RWPE2 (cell line): ENCODE measurements around the gene TEDC1.

Experiments
- ATAC-seq: fragments of 200-7000 bp; cut with Tn5 transposase; 3 replicates; pipeline ENCODE4 v1.9.1; 2021; ENCODE audit warnings: low read depth
- DNase-seq: peaks from one replicate; pipeline ENCODE4 v3.0.0-alpha.2; 2020; ENCODE audit warnings: low spot score
- H3K27ac ChIP-seq: fragments of 450-650 bp; 2 replicates; pipeline ENCODE4 v1.5.1; 2017; ENCODE audit warnings: mild to moderate bottlenecking; ENCODE audit not compliant: poor library complexity, severe bottlenecking
- H3K27me3 ChIP-seq: fragments of 250-450 bp; sonication (Bioruptor Pico); 2 replicates; pipeline ENCODE4 v1.5.1; 2021; ENCODE audit warnings: mild to moderate bottlenecking, moderate library complexity; ENCODE audit not compliant: insufficient read depth, poor library complexity, severe bottlenecking
- H3K36me3 ChIP-seq: fragments of 250-450 bp; sonication (Bioruptor Pico); 2 replicates; pipeline ENCODE4 v1.5.1; 2020; ENCODE audit warnings: low read depth, mild to moderate bottlenecking, moderate library complexity
- H3K4me1 ChIP-seq: fragments of 250-450 bp; sonication (Bioruptor Pico); 2 replicates; pipeline ENCODE4 v1.5.1; 2021; ENCODE audit warnings: mild to moderate bottlenecking, moderate library complexity; ENCODE audit not compliant: insufficient read depth, poor library complexity, severe bottlenecking
- H3K4me3 ChIP-seq: fragments of 250-450 bp; sonication (Bioruptor Pico); 2 replicates; pipeline ENCODE4 v1.5.1; 2021; ENCODE audit warnings: mild to moderate bottlenecking, moderate library complexity; ENCODE audit not compliant: severe bottlenecking
- H3K9me3 ChIP-seq: fragments of 250-450 bp; sonication (Bioruptor Pico); 2 replicates; pipeline ENCODE4 v1.5.1; 2021; ENCODE audit warnings: mild to moderate bottlenecking, moderate library complexity; ENCODE audit not compliant: severe bottlenecking
- TF ChIP-seq, protein P1 (sequence below): fragments of 450-650 bp; IDR thresholded peaks from one replicate; pipeline ENCODE4 v1.5.1; 2017; ENCODE audit warnings: mild to moderate bottlenecking, moderate library complexity; ENCODE audit not compliant: poor library complexity, severe bottlenecking

Gene TEDC1

GRCh38 chr14:105445901-105446845 lies 44.9 kb upstream of the TEDC1 start:
- TF ChIP-seq, protein P1, sequence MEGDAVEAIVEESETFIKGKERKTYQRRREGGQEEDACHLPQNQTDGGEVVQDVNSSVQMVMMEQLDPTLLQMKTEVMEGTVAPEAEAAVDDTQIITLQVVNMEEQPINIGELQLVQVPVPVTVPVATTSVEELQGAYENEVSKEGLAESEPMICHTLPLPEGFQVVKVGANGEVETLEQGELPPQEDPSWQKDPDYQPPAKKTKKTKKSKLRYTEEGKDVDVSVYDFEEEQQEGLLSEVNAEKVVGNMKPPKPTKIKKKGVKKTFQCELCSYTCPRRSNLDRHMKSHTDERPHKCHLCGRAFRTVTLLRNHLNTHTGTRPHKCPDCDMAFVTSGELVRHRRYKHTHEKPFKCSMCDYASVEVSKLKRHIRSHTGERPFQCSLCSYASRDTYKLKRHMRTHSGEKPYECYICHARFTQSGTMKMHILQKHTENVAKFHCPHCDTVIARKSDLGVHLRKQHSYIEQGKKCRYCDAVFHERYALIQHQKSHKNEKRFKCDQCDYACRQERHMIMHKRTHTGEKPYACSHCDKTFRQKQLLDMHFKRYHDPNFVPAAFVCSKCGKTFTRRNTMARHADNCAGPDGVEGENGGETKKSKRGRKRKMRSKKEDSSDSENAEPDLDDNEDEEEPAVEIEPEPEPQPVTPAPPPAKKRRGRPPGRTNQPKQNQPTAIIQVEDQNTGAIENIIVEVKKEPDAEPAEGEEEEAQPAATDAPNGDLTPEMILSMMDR: no peak
- DNase-seq: no peak
- no peaks in the 10 kb centered on the region for H3K9me3 ChIP-seq
- no peaks in the 10 kb centered on the region for H3K27me3 ChIP-seq
- no peak overlapping the region for H3K27ac ChIP-seq
- ATAC-seq: no peak
- no peaks in the 10 kb centered on the region for H3K4me1 ChIP-seq
- H3K36me3 ChIP-seq: peaks cover 52% of the 10 kb centered on the region
- no peak overlapping the region for H3K4me3 ChIP-seq

GRCh38 chr14:105446971-105447370 lies 44.1 kb upstream of the TEDC1 start:
- Histone ChIP-seq H3K9me3 (no peaks in the 10 kb centered on the region), H3K4me3 (no peak overlapping the region), H3K27ac (no peak overlapping the region), H3K4me1 (no peaks in the 10 kb centered on the region), H3K27me3 (no peaks in the 10 kb centered on the region), H3K36me3 (peaks cover 51% of the 10 kb centered on the region)
- ATAC-seq (no peak), DNase-seq (no peak)
- TF ChIP-seq, protein P1: no peak

GRCh38 chr14:105447651-105448640 lies 43.1 kb upstream of the TEDC1 start:
- ATAC-seq: peak; percentile 9
- peaks cover 59% of the 10 kb centered on the region for H3K36me3 ChIP-seq

DNA sequence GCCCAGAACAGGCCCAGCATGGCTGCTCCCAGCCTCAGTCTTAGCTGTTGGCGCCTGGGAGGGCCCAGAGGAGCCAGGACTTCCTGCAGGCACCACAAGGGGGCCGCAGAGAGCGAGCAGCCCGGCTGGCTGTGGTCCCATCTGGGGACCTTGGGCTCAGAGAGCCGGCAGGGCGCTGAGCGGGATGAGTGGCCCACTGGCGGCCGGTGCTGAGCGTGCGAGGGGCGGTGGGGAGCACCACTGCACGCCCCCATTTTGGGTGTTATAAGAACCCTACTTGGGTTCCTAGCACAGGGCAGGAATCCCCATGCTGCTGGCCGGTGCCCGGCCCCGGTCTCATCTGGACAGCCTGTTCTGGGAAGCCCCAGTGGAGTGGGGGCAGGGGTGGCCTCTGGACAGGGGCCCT lies 42.3 kb upstream of the TEDC1 start:
- TF ChIP-seq, protein P1: peak; percentile 81
- H3K27me3 ChIP-seq: no peaks in the 10 kb centered on the region
- no peak overlapping the region for H3K4me3 ChIP-seq
- no peaks in the 10 kb centered on the region for H3K9me3 ChIP-seq
- DNase-seq (no peak), ATAC-seq (peak; percentile 62)
- H3K4me1 ChIP-seq: no peaks in the 10 kb centered on the region
- peaks cover 55% of the 10 kb centered on the region for H3K36me3 ChIP-seq
- no peak overlapping the region for H3K27ac ChIP-seq

More at GRCh38 chr14:105447651-105448640, 43.1 kb upstream of the TEDC1 start:
- Histone ChIP-seq H3K4me3 (no peak overlapping the region), H3K27me3 (no peaks in the 10 kb centered on the region), H3K4me1 (no peaks in the 10 kb centered on the region), H3K27ac (no peak overlapping the region), H3K9me3 (no peaks in the 10 kb centered on the region)
- no peak for DNase-seq
- TF ChIP-seq, protein P1: no peak
